ENCODE results near the gene PCDHGA2.

The PCDHGA2 gene

GRCh38 chr5:141355641-141356040 is 17.1 kb downstream of the PCDHGA2 start:
- no peak for DNase-seq (ENCODE audit: low read depth)
- TF ChIP-seq, protein P1, sequence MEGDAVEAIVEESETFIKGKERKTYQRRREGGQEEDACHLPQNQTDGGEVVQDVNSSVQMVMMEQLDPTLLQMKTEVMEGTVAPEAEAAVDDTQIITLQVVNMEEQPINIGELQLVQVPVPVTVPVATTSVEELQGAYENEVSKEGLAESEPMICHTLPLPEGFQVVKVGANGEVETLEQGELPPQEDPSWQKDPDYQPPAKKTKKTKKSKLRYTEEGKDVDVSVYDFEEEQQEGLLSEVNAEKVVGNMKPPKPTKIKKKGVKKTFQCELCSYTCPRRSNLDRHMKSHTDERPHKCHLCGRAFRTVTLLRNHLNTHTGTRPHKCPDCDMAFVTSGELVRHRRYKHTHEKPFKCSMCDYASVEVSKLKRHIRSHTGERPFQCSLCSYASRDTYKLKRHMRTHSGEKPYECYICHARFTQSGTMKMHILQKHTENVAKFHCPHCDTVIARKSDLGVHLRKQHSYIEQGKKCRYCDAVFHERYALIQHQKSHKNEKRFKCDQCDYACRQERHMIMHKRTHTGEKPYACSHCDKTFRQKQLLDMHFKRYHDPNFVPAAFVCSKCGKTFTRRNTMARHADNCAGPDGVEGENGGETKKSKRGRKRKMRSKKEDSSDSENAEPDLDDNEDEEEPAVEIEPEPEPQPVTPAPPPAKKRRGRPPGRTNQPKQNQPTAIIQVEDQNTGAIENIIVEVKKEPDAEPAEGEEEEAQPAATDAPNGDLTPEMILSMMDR (IDR thresholded peaks at IDR 0.05; ENCODE audit: low read depth, low read length): no peak
- TF ChIP-seq MYC (IDR thresholded peaks at IDR 0.05; ENCODE audit: low read depth, low read length): no peak
- TF ChIP-seq, protein P2, sequence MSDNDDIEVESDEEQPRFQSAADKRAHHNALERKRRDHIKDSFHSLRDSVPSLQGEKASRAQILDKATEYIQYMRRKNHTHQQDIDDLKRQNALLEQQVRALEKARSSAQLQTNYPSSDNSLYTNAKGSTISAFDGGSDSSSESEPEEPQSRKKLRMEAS (IDR thresholded peaks at IDR 0.05; ENCODE audit: low read depth, low read length): no peak
- no peak for TF ChIP-seq POLR2A (IDR thresholded peaks at IDR 0.05; ENCODE audit: extremely low read depth, insufficient read length)
- H3K4me3 ChIP-seq (ENCODE audit: low read depth, low read length): no peak overlapping the region

DNA sequence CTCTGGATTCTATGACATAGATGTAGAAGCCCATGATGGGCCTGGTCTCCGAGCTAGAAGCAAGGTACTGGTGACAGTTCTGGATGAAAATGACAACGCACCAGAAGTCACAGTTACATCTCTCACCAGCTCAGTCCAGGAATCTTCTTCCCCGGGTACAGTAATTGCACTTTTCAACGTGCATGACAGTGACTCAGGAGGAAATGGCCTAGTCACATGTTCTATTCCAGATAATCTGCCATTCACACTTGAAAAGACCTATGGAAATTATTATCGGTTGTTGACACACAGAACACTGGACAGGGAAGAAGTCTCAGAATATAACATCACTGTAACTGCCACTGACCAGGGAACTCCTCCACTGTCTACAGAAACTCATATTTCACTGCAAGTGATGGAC is 17.6 kb downstream of the PCDHGA2 start:
- H3K4me3 ChIP-seq (ENCODE audit: low read depth, low read length): no peak overlapping the region
- TF ChIP-seq, protein P2 (IDR thresholded peaks at IDR 0.05; ENCODE audit: low read depth, low read length): no peak
- TF ChIP-seq, protein P1 (IDR thresholded peaks at IDR 0.05; ENCODE audit: low read depth, low read length): no peak
- TF ChIP-seq MYC (IDR thresholded peaks at IDR 0.05; ENCODE audit: low read depth, low read length) (no peak), POLR2A (IDR thresholded peaks at IDR 0.05; ENCODE audit: extremely low read depth, insufficient read length) (no peak)
- no peak for DNase-seq (ENCODE audit: low read depth)

GRCh38 chr5:141356950-141357349 is 18.4 kb downstream of the PCDHGA2 start:
- TF ChIP-seq MYC (IDR thresholded peaks at IDR 0.05; ENCODE audit: low read depth, low read length) (no peak), POLR2A (IDR thresholded peaks at IDR 0.05; ENCODE audit: extremely low read depth, insufficient read length) (no peak)
- TF ChIP-seq, protein P1 (IDR thresholded peaks at IDR 0.05; ENCODE audit: low read depth, low read length): no peak
- TF ChIP-seq, protein P2 (IDR thresholded peaks at IDR 0.05; ENCODE audit: low read depth, low read length): no peak
- no peak overlapping the region for H3K4me3 ChIP-seq (ENCODE audit: low read depth, low read length)
- DNase-seq (ENCODE audit: low read depth): no peak

DNA sequence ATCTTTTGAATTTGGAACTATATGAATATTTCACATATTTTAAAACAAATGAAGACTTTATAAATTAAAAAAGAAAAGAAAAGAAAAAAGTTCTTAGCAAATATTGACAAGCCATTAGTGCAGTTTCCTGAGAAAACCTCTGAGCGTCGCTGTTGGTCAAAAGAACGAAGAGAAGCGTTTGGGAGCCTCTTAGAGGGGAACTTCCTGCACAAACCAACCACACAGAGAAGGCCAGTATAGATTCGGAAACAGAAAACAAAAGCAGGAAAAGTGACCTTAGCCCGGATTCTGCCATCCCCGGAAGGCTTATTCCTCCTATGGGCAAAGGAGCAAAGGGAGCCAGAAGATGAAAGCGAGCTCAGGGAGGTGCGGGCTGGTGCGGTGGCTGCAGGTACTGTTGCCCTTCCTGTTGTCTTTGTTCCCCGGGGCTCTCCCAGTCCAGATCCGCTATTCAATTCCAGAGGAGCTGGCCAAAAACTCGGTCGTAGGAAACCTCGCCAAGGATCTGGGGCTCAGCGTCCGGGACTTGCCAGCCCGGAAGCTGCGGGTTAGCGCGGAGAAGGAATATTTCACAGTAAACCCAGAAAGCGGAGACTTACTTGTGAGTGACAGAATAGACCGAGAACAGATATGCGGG is 21.3 kb downstream of the PCDHGA2 start, which contains the start of gene PCDHGB2:
Gene PCDHGB2, plus strand, starts transcription at position 205 of the 637 bp plus-strand sequence. Its CDS starts 142 bp downstream, at position 347.
- TF ChIP-seq, protein P1 (IDR thresholded peaks at IDR 0.05; ENCODE audit: low read depth, low read length): peak; percentile 62
- TF ChIP-seq MYC (IDR thresholded peaks at IDR 0.05; ENCODE audit: low read depth, low read length) (no peak; the same call in 1 of the 2 replicates), POLR2A (IDR thresholded peaks at IDR 0.05; ENCODE audit: extremely low read depth, insufficient read length) (no peak)
- DNase-seq (ENCODE audit: low read depth): peak; percentile 76
- H3K4me3 ChIP-seq (ENCODE audit: low read depth, low read length): peak within 1 kb of the TSS; percentile 75

- no peak for TF ChIP-seq POLR2A (IDR thresholded peaks at IDR 0.05; ENCODE audit: extremely low read depth, insufficient read length)
- TF ChIP-seq, protein P2 (IDR thresholded peaks at IDR 0.05; ENCODE audit: low read depth, low read length): no peak
- TF ChIP-seq MYC (IDR thresholded peaks at IDR 0.05; ENCODE audit: low read depth, low read length): no peak
- TF ChIP-seq, protein P1 (IDR thresholded peaks at IDR 0.05; ENCODE audit: low read depth, low read length): no peak
- no peak for DNase-seq (ENCODE audit: low read depth)
- H3K4me3 ChIP-seq (ENCODE audit: low read depth, low read length): peak overlapping the region; percentile 75
Observed at GRCh38 chr5:141360685-141361084, 22.1 kb downstream of the PCDHGA2 start.
